ENCODE measurements around the gene DOK5. TPM values are rescaled to one million over a fixed set of nuclear protein-coding genes. Genes with fewer than 3 reads are reported as not detected.

Gene DOK5
- total RNA-seq, 1 experiment from 2014 or later, result not detected

GRCh38 chr20:54494303-54495006 lies 19.1 kb downstream of the DOK5 start:
- Mint-ChIP-seq H3K36me3 (ENCODE audit: insufficient read depth, unreplicated experiment) (no peaks in the 10 kb centered on the region), H3K9me3 (ENCODE audit: unreplicated experiment) (no peaks in the 10 kb centered on the region), H3K4me3 (ENCODE audit: unreplicated experiment) (no peak overlapping the region), H3K27me3 (ENCODE audit: insufficient read depth, unreplicated experiment) (peaks cover 14% of the 10 kb centered on the region), H3K27ac (ENCODE audit: unreplicated experiment) (no peak overlapping the region), H3K4me1 (ENCODE audit: low read depth, unreplicated experiment) (no peaks in the 10 kb centered on the region)
- TF ChIP-seq CTCF (IDR thresholded peaks at IDR 0.05; ENCODE audit: insufficient read depth in 1 of 2, low read depth in 1 of 2, low read length in 1 of 2, severe bottlenecking in 1 of 2, unreplicated experiment in 1 of 2), result no peak
- BruUV-seq (replicated peaks), result no TSS peak
- Histone ChIP-seq H3K27me3 (replicated peaks; ENCODE audit: control insufficient read depth, insufficient read depth, low read length) (no peaks in the 10 kb centered on the region), H3K4me3 (ENCODE audit: low read depth, low read length) (no peak overlapping the region), H3K4me1 (no peaks in the 10 kb centered on the region), H3K9me3 (no peaks in the 10 kb centered on the region), H3K36me3 (ENCODE audit: control insufficient read depth, insufficient read depth, low read length) (no peaks in the 10 kb centered on the region)
- DNase-seq, result no peak
- CTCF ChIA-PET, result no interaction called here
- POLR2A ChIA-PET, result no interaction called here
- intact Hi-C loops (cut with micrococcal nuclease; ENCODE audit: unreplicated experiment), result no loop called here

DNA sequence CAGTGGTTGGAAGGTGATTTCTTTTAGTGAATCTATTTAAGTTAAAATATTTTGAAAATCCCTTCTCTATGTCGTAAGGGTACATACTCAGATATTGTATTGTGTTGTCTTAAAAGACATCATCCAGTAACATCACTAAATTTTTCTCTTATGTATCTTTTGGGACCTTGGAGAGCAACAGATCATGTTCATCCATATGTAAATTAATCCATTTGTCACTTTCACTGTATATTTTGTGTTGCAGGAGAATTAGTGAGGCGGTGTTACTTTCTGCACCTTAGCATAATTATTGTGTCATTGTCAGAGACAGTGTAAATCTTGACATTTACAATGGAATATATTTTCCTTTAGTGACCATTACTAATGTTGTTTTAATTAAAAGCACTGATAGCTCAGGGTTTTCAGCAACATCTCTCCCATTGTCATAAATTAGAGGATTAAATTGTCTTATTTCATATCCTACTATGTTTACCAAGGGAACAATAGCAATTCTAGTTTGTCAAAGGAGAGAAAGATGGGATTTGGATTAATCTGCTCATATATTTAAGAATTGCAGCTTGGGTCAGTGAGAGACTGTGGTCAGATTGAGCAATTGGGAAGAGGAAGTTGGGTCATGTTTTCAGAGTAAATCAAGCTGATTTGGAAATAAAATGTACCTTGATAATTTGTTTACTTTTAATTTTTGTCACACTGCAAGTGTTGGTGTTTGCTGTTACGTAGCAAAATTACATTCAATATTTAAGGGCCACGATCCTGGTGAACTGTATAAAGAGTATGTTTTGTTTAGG lies 22.7 kb downstream of the DOK5 start:
- BruUV-seq (replicated peaks), result no TSS peak

GRCh38 chr20:54499111-54499510 lies 23.7 kb downstream of the DOK5 start:
- no peak for TF ChIP-seq CTCF (IDR thresholded peaks at IDR 0.05; ENCODE audit: insufficient read depth in 1 of 2, low read depth in 1 of 2, low read length in 1 of 2, severe bottlenecking in 1 of 2, unreplicated experiment in 1 of 2)
- H3K9me3 ChIP-seq, result no peaks in the 10 kb centered on the region
- H3K4me3 ChIP-seq (ENCODE audit: low read depth, low read length), result no peak overlapping the region
- no peaks in the 10 kb centered on the region for H3K36me3 ChIP-seq (ENCODE audit: control insufficient read depth, insufficient read depth, low read length)
- CTCF ChIA-PET, result no interaction called here
- BruUV-seq (replicated peaks), result no TSS peak
- Mint-ChIP-seq H3K36me3 (ENCODE audit: insufficient read depth, unreplicated experiment) (no peaks in the 10 kb centered on the region), H3K27ac (ENCODE audit: unreplicated experiment) (no peak overlapping the region), H3K4me1 (ENCODE audit: low read depth, unreplicated experiment) (no peaks in the 10 kb centered on the region), H3K4me3 (ENCODE audit: unreplicated experiment) (no peak overlapping the region), H3K27me3 (ENCODE audit: insufficient read depth, unreplicated experiment) (peaks cover 4% of the 10 kb centered on the region), H3K9me3 (ENCODE audit: unreplicated experiment) (no peaks in the 10 kb centered on the region)
- intact Hi-C loops (cut with micrococcal nuclease; ENCODE audit: unreplicated experiment), result no loop called here
- H3K4me1 ChIP-seq, result no peaks in the 10 kb centered on the region
- POLR2A ChIA-PET, result no interaction called here
- H3K27me3 ChIP-seq (replicated peaks; ENCODE audit: control insufficient read depth, insufficient read depth, low read length), result no peaks in the 10 kb centered on the region; the same call in 1 of the 2 replicates
- no peak for DNase-seq

More for the DNA sequence above, 22.7 kb downstream of the DOK5 start:
- Histone ChIP-seq H3K4me1 (no peaks in the 10 kb centered on the region), H3K36me3 (ENCODE audit: control insufficient read depth, insufficient read depth, low read length) (no peaks in the 10 kb centered on the region), H3K9me3 (no peaks in the 10 kb centered on the region), H3K4me3 (ENCODE audit: low read depth, low read length) (no peak overlapping the region), H3K27me3 (replicated peaks; ENCODE audit: control insufficient read depth, insufficient read depth, low read length) (no peaks in the 10 kb centered on the region; the same call in 1 of the 2 replicates)
- Mint-ChIP-seq H3K36me3 (ENCODE audit: insufficient read depth, unreplicated experiment) (no peaks in the 10 kb centered on the region), H3K9me3 (ENCODE audit: unreplicated experiment) (no peaks in the 10 kb centered on the region), H3K4me1 (ENCODE audit: low read depth, unreplicated experiment) (no peaks in the 10 kb centered on the region), H3K4me3 (ENCODE audit: unreplicated experiment) (no peak overlapping the region), H3K27ac (ENCODE audit: unreplicated experiment) (no peak overlapping the region), H3K27me3 (ENCODE audit: insufficient read depth, unreplicated experiment) (peaks cover 5% of the 10 kb centered on the region)
- no peak for TF ChIP-seq CTCF (IDR thresholded peaks at IDR 0.05; ENCODE audit: insufficient read depth in 1 of 2, low read depth in 1 of 2, low read length in 1 of 2, severe bottlenecking in 1 of 2, unreplicated experiment in 1 of 2)
- intact Hi-C loops (cut with micrococcal nuclease; ENCODE audit: unreplicated experiment), result no loop called here
- ChIA-PET CTCF (no interaction called here), POLR2A (no interaction called here)
- DNase-seq, result no peak
